NCI-H2196 (cell line): Measurements from ENCODE around the gene HDAC4.
A peak's percentile ranks its signal among the peaks of the same experiment; 100 is the strongest.

Experiments used
- DNase-seq: peaks from one replicate; lab custom pipeline; 2025; ENCODE audit not compliant: unreplicated experiment; lab: John Stamatoyannopoulos, UW

The HDAC4 gene

GRCh38 chr2:239116456-239117246 lies 284.2 kb downstream of the HDAC4 start:
- DNase-seq, result no peak

DNA sequence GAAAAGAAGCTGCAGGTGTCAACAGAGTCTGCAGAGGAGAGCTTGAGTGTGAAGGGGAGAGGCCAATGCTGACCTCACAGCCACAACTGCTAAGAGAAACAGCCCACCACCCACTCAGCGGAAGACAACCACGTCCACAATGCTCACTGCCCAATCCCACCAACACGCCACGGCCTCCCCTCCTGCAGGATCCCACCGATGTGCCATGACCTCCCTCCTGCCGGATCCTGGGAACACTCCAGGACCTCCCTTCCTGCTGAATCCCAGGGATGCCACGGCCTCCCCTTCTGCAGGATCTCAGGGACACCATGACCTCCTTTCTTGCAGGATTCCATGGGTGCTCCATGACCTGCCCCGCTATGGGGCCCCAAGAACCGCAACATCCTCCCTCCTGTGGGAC lies 285.2 kb downstream of the HDAC4 start:
- no peak for DNase-seq

DNA sequence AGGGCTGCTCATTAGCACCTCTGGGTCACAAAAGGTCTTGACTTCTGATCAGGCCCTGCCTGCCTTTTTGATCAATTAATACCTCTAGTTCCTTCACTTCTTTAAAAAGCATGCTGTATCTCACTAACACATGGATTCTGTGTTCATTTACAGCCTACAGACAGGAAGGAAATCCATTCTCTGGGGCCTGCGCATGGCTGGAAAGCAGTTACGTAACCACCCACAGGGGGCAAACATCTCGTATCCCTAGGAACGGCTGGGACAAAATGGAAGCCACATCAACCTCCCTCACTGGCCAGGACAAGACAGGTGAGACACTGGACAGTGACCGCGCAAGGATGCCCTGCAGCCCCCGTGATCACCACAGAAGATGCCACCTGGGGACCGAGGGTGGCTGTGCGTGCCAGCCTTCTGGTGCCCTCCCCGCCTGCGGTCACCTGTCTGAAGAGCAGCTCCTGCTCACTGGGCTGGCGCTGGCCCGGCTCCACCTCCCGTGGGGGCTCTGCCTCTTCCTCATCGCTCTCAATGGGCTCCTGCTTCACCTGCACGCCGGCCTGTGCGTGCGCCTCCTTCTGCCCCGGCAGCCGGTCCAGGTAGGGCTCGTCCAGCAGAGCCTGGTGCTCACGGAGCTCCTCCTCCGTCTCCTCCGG lies 286.1 kb downstream of the HDAC4 start:
- DNase-seq, result peak; percentile 10

- DNase-seq, result no peak
These were observed 286.7 kb downstream of the HDAC4 start for GRCh38 chr2:239114119-239114581.

GRCh38 chr2:239113615-239114014 lies 287.2 kb downstream of the HDAC4 start:
- no peak for DNase-seq

- no peak for DNase-seq
These were observed 287.6 kb downstream of the HDAC4 start for GRCh38 chr2:239113171-239113570.

GRCh38 chr2:239112127-239112774 lies 288.6 kb downstream of the HDAC4 start:
- DNase-seq, result no peak

- no peak for DNase-seq
These were observed 289.3 kb downstream of the HDAC4 start for GRCh38 chr2:239111401-239112100.

DNA sequence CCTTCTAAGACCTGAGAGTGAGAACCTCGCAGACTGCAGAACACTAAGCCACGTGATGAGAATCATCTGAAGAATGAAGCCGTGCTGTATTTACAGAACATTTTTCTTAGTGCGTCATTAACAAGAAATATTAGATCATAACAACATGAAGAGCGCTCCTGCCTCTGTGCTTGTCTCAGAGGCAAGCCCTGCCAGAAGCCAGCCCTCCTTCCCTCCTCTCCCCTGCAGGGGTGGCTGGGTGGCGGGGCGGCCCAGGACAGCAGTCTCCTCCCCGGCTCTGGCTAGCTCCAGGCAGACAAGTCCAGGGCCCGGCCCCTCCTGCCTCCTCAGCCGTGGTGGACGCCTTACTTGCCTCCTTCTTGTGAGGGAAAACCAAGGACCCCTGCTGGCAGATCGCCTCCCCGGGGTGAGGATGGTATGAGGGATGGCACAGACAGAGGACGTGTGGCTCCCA lies 290.2 kb downstream of the HDAC4 start:
- no peak for DNase-seq

- no peak for DNase-seq
These were observed 290.8 kb downstream of the HDAC4 start for GRCh38 chr2:239109928-239110545.

DNA sequence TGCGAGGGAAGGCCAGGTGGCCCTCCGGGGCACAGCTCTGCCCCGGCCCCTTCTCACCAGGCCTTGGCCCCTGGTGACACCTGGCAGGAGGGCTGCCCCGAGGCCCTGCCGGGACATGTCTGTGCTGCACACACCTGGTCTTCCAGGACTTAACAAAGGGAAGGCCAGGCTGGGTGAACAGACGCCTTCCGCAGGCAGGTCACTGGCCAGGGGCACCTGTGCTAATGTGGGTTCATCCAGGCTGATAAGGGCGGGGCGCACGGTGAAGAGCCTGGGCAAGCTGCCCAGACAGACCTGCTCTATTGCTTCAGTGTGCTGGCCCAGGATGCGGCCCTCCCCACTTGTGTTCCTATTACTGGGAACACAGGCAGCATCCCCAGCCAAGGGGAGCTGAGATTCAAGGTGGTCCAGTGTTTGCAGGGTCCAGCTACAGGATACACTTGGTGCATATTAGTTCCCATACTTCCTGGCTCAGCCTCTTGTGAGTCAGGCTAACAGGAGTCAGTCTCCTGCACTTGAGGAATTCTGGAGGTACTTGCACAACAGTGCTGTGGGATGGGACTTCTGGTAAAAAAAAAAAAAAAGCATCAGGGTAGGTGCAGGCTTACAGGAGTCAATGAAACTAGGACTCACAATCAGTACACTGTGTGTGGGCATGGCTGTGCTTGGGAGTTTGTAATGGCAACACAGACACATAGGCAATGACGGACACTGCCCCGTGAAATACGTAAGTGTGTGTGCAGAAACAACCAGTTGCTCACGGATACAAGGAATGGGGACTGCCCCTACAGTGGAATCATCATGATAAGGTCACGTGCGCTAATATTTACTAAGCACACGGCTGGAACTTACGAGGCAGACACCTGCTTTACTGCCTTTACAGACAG lies 291.5 kb downstream of the HDAC4 start:
- peak; percentile 93 for DNase-seq

GRCh38 chr2:239108459-239108858 lies 292.4 kb downstream of the HDAC4 start:
- no peak for DNase-seq

GRCh38 chr2:239107936-239108335 lies 292.9 kb downstream of the HDAC4 start:
- no peak for DNase-seq

GRCh38 chr2:239106966-239107365 lies 293.9 kb downstream of the HDAC4 start:
- DNase-seq, result no peak

DNA sequence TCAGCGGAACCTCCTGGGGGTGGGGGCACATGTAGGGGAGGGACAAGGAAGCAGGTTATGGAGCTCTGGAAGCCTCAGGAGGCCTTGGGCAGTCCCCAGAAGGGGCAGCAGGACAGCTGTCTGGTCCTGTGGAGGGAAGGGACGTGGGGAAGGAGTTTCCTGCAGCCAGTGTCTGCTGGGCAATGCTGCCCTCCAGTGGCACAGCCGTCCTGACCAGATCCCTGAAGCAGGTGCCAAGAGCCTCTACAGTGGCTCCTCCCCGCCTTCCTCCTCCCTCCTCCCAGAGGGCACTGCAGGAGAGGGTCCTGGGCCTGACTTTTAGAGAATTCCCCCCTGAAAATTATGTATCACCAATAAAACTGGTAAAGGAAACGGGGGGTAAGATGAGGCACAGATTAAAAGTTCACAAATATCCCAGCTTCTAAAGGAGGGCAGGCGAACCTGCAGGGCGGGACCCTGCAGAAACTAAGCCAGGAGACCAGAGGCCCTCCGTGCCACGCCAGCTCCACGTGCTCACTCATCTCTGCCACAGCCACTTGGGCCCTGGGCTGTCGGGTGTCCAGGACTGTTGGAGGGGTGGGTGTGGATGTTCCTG lies 294.4 kb downstream of the HDAC4 start:
- peak; percentile 75 for DNase-seq

DNA sequence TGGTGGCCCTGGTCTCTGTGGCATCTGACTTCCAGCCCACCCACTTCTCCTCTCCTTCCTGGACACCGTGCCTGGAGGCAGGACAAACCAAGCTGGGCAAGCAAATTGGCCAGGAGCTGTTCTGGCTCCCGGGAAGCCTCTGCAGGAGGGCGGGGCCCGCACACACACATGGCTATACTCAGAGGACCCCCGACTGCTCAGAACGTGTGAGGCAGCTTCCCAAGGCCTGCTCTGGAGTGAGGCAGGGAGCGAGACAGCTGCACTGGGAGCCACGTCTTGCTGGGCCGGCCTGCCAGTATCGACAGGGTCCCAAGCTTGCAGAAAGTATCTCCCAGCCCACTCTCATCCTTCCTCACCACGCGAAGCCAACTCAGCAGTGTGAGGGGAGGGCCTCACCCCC lies 295.6 kb downstream of the HDAC4 start:
- DNase-seq, result no peak

GRCh38 chr2:239104800-239105199 lies 296.0 kb downstream of the HDAC4 start:
- DNase-seq, result no peak

- no peak for DNase-seq
These were observed 297.4 kb downstream of the HDAC4 start for GRCh38 chr2:239103125-239104098.
